ENCODE data around the gene GALNT2.

GALNT2 gene

GRCh38 chr1:230109895-230110667, 43.0 kb downstream of the GALNT2 start:
- no peak for TF ChIP-seq FOXP2 (optimal IDR thresholded peaks at IDR 0.05; ENCODE audit: borderline replicate concordance, extremely low read depth, extremely low read length, insufficient read depth)
- no peak for TF ChIP-seq SIN3A (IDR thresholded peaks at IDR 0.05; ENCODE audit: borderline replicate concordance, insufficient read depth, low read length)
- TF ChIP-seq, protein P1, sequence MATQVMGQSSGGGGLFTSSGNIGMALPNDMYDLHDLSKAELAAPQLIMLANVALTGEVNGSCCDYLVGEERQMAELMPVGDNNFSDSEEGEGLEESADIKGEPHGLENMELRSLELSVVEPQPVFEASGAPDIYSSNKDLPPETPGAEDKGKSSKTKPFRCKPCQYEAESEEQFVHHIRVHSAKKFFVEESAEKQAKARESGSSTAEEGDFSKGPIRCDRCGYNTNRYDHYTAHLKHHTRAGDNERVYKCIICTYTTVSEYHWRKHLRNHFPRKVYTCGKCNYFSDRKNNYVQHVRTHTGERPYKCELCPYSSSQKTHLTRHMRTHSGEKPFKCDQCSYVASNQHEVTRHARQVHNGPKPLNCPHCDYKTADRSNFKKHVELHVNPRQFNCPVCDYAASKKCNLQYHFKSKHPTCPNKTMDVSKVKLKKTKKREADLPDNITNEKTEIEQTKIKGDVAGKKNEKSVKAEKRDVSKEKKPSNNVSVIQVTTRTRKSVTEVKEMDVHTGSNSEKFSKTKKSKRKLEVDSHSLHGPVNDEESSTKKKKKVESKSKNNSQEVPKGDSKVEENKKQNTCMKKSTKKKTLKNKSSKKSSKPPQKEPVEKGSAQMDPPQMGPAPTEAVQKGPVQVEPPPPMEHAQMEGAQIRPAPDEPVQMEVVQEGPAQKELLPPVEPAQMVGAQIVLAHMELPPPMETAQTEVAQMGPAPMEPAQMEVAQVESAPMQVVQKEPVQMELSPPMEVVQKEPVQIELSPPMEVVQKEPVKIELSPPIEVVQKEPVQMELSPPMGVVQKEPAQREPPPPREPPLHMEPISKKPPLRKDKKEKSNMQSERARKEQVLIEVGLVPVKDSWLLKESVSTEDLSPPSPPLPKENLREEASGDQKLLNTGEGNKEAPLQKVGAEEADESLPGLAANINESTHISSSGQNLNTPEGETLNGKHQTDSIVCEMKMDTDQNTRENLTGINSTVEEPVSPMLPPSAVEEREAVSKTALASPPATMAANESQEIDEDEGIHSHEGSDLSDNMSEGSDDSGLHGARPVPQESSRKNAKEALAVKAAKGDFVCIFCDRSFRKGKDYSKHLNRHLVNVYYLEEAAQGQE (IDR thresholded peaks at IDR 0.05; ENCODE audit: insufficient read depth in 1 of 2, low read depth in 2 of 2, low read length in 2 of 2): no peak
- no peak for TF ChIP-seq TAF1 (IDR thresholded peaks at IDR 0.05; ENCODE audit: borderline replicate concordance, insufficient read depth, low read length)
- no peak for TF ChIP-seq POLR2AphosphoS5 (IDR thresholded peaks at IDR 0.05; ENCODE audit: low read depth, low read length)

- TF ChIP-seq TAF1 (IDR thresholded peaks at IDR 0.05; ENCODE audit: borderline replicate concordance, insufficient read depth, low read length) (no peak), POLR2AphosphoS5 (IDR thresholded peaks at IDR 0.05; ENCODE audit: low read depth, low read length) (no peak), FOXP2 (optimal IDR thresholded peaks at IDR 0.05; ENCODE audit: borderline replicate concordance, extremely low read depth, extremely low read length, insufficient read depth) (no peak), SIN3A (IDR thresholded peaks at IDR 0.05; ENCODE audit: borderline replicate concordance, insufficient read depth, low read length) (no peak)
- TF ChIP-seq, protein P1 (IDR thresholded peaks at IDR 0.05; ENCODE audit: insufficient read depth in 1 of 2, low read depth in 2 of 2, low read length in 2 of 2): no peak
Measured at GRCh38 chr1:230110971-230111370, 43.9 kb downstream of the GALNT2 start.

GRCh38 chr1:230112131-230112701, 45.2 kb downstream of the GALNT2 start:
- TF ChIP-seq SIN3A (IDR thresholded peaks at IDR 0.05; ENCODE audit: borderline replicate concordance, insufficient read depth, low read length) (no peak), POLR2AphosphoS5 (IDR thresholded peaks at IDR 0.05; ENCODE audit: low read depth, low read length) (no peak), FOXP2 (optimal IDR thresholded peaks at IDR 0.05; ENCODE audit: borderline replicate concordance, extremely low read depth, extremely low read length, insufficient read depth) (no peak), TAF1 (IDR thresholded peaks at IDR 0.05; ENCODE audit: borderline replicate concordance, insufficient read depth, low read length) (no peak)
- TF ChIP-seq, protein P1 (IDR thresholded peaks at IDR 0.05; ENCODE audit: insufficient read depth in 1 of 2, low read depth in 2 of 2, low read length in 2 of 2): no peak

DNA sequence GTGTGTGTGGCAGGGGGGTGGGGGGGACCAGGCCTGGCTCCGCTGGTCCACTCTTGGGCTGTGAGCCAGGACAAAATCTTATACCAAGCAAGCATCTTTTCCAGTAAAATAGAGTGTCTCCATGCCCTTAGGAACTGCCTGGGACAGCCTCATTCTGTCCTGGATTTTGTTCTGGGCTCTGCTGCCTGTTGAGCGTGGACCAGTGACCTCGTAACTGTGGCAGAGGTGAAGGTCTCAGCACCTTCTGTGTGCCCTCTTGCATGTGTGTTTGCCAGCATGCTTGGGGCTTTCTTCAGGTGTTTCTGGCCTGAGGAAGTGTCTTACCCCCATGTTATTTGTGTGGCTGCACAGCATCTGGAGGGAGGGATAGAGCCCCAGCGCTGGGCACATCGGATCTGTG, 45.7 kb downstream of the GALNT2 start:
- TF ChIP-seq SIN3A (IDR thresholded peaks at IDR 0.05; ENCODE audit: borderline replicate concordance, insufficient read depth, low read length): no peak
- TF ChIP-seq TAF1 (IDR thresholded peaks at IDR 0.05; ENCODE audit: borderline replicate concordance, insufficient read depth, low read length): no peak
- no peak for TF ChIP-seq POLR2AphosphoS5 (IDR thresholded peaks at IDR 0.05; ENCODE audit: low read depth, low read length)
- TF ChIP-seq, protein P1 (IDR thresholded peaks at IDR 0.05; ENCODE audit: insufficient read depth in 1 of 2, low read depth in 2 of 2, low read length in 2 of 2): no peak
- TF ChIP-seq FOXP2 (optimal IDR thresholded peaks at IDR 0.05; ENCODE audit: borderline replicate concordance, extremely low read depth, extremely low read length, insufficient read depth): no peak
